Germinal center (tissue), 1 donor: ENCODE measurements around the gene FBXO38.
A peak's percentile ranks its signal among the peaks of the same experiment; 100 is the strongest.
"Not testable (repeated sequence)": the region's sequence is repeated elsewhere in the genome, so short reads cannot be mapped to it uniquely, and the experiment has no call there.

Source experiments
- DNase-seq: peaks from one replicate; pipeline ENCODE4 v3.0.0; 2012; ENCODE audit warnings: mixed read lengths, low spot score

Gene FBXO38

DNA sequence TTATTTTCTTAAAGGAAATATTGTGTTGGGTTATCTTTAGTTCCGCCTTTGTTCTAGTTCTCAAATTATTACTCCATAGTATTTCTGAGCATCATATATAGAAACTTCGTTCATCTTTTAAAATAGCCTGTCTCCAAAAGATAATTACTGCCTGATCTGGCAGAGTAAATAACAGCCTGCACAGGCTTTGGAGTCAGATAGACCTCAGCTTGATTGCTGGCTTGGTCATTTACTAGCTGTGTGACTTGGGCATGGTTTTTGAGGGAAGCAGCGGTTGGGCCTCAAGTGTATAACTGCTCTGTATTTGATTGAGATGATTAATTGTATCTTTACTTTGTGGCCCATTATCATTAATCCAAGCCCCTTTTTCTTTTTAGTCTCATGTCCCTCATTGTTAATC lies 50.1 kb downstream of the FBXO38 start:
- DNase-seq, result no peak

DNA sequence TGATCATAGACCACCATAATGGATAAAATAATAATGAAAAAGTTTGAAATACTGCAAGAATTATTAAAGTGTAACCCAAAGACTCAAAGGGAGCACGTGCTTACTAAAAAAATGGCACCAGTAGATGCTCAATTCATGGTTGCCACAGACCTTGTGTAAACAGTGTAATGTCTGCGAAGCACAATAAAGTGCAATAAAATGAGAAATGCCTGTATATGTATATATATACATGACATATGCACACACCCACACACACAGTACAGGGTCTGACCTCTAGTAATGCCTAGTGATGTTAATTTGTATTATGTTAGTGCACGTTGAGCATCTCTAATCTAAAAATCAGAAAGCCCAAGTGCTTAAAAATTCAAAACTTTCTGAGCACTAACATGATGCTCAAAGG lies 52.3 kb downstream of the FBXO38 start:
- no peak for DNase-seq

- no peak for DNase-seq
Observed at GRCh38 chr5:148437249-148437648, 53.5 kb downstream of the FBXO38 start.

- DNase-seq, result no peak
Observed at GRCh38 chr5:148438933-148439332, 55.2 kb downstream of the FBXO38 start.

GRCh38 chr5:148443241-148443640 lies 59.5 kb downstream of the FBXO38 start:
- no peak for DNase-seq

- DNase-seq, result peak; percentile 37
Observed at GRCh38 chr5:148443998-148444397, 60.2 kb downstream of the FBXO38 start.

- no peak for DNase-seq
Observed at GRCh38 chr5:148445578-148445977, 61.8 kb downstream of the FBXO38 start.

DNA sequence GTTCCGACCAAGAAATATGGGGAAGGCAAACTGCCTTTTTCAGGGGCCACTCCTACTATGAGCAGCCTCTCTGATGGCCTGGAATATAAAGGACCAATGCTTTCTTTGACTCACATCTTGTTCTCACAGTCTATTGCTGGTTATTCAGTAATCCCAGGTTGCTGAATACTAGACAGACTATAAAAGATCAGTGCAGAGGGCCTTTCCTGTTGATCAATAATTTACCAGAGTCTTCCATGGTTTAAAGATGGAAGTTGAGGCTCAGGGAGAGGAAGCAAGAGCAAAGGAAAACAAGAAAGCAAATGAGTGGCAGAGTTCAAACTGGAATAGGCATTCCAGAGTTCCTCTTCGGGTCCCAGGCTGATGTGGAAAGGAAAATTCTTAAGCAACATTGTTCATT lies 62.9 kb downstream of the FBXO38 start:
- no peak for DNase-seq

DNA sequence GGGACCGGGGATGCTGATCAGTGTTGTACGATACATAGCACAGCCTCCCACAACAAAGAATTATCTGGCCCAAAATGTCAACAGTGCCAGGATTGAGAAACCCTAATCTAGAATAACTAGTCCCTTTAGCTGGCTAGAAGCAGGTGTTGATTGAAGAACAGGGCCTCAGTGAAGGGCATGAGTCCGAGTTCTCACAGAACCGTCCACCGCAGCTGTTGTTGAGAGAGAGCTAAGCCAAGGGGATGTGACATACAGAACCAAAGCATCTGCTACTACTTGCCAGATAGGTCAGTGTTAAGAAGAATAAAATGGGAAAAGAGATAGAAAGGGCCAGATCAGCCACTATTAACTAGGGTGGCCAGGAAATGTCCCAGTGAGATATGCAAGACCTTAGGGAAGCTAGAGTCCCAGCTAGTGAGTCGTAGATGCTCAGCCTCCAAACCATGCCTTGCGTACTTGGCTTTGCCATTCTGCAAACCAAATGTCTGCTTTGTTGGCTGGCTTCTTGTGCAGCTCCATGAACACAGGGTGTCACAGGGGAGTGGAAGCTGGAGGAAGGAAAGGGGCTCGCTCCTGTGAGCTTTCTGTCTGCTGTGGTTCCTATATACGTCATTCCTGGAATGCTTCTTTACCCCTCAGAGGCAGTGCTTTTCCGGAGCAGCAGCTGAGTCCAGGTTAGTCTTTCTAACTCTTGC lies 68.9 kb downstream of the FBXO38 start:
- no peak for DNase-seq

GRCh38 chr5:148454576-148454975 lies 70.8 kb downstream of the FBXO38 start:
- DNase-seq, result no peak

GRCh38 chr5:148455185-148455584 lies 71.4 kb downstream of the FBXO38 start:
- DNase-seq, result no peak

DNA sequence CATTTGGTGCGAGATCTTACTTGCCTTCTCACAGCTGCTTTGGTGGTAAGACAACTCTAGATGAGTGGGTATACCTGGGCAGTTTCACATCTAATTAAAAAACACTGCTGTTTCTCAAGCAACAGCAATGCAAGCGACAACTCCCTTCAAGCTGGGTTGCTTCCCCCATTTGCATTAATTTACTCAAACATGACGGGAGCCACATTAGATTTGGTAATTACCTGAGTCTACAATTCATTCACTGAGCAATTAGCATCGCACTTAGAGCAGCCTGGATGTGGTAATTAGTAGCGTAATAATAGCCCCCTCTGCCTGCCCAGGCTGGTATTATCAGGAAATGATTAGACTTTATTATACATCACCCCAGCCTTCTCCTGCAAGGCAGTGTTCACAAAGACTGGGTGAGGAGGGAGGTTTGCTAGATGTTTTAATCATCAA lies 73.4 kb downstream of the FBXO38 start:
- DNase-seq, result peak; percentile 37

DNA sequence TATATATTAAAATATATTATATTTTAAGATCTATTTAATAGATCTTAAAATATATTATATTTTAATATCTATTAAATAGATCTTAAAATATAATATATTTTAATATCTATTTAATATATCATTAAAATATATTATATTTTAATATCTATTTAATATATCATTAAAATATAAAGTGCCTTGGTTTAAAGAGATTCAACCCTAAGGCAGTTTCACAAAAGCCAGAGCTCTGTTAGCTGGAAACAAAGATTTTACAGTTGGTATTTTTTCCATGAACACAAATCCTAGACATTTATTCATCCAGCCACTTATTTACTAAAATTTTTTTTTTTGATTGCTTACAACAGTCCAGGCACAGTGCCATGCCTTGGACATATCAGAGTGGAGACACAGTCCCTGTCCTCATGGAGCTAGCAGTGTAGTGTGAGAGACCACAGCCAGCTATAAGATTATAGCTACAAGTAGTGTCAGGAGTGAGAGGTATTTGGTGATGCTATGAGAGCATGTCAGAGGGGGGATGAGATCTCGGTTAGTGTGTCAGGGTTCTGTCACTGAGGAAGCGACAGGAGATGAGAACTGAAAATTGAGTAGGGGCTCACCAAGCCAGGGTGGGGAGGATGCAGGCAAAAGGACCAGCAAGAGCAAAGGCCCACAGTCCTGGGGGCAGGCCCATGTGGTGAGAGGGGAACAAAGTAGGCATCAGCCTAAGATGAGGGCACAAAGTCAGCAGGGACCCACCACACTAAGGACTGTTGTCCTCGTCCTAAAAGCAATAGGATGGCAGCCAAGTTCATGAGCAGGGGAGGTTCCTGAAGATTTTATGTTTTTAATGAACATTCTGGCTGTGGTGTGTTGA lies 74.5 kb downstream of the FBXO38 start:
- DNase-seq, result no peak

- DNase-seq, result no peak
Observed at GRCh38 chr5:148459669-148460068, 75.9 kb downstream of the FBXO38 start.

DNA sequence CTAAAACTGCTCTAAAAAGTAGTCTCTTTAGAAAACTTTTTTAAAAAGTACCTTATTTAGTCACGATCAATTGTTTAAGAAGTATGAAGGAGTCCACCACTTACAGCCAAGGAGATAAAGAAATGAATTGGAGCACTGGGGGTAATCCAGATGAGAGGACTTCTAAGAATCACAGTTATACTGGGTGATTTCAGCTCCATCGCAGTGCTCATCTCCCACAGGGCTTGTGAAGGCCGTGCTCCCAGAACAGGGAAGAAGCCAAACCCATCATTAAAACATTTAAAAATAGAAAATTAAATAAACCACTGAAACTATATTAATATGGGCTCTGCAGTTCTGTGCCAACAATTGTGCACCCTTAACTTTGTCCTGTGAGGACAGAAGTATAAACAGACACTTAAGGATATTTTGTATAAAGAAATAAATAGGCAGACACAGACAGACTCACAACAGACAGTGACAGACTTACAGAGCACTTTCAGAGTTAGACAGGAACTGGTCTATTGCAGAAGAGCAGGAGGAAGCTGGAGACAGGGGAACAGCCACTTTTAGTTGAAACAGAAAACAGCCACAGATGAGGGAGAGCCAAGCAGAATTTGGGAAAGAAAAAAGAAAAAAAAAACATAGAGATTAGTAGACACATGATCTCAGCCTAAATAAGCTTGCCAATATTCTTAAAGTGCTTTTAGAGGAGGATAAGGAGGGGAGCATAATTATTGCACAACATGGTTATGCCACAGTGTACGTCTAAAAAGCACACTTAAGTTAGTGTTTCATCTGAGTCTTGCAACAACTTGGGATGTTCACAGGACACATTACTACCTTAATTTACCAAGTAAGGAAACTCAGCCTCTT lies 81.8 kb downstream of the FBXO38 start:
- no peak for DNase-seq

GRCh38 chr5:148466236-148466580 lies 82.5 kb downstream of the FBXO38 start:
- DNase-seq, result no peak

DNA sequence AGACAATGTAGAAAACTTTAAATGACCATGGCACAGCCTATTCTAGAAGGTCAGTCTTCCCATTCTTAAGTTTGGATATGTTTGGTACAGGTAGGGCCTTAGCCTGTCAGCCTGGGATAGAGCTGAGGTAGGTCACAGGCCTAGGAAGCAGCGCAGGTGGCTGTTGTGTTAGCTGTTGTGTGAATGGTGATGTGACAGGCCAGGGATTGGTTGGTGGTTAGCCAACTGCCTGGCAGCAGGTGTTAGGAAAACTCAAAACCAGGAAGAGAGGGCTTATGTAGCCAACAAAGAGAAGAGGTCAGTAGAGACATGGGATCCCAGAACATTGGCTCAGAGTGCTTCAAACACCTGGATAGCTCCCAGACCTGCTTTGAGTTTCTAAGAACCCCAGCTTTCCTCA lies 84.2 kb downstream of the FBXO38 start:
- DNase-seq, result no peak

DNA sequence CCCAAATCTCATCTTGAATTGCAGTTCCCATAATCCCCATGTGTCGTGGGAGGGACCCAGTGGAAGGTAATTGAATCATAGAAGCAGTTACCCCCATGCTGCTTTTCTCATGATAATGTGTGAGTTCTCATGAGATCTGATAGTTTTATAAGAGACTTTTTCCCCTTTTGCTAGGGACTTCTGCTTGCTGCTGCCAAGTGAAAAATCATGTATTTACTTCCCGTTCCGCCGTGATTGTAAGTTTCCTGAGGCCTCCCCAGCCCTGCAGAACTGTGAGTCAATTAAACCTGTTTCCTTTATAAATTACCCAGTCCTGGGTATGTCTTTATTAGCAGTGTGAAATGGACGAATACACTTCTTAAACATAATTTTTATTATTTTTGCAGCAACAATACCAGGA lies 85.0 kb downstream of the FBXO38 start:
- DNase-seq, result not testable (repeated sequence)

GRCh38 chr5:148469501-148469935 lies 85.8 kb downstream of the FBXO38 start:
- no peak for DNase-seq

GRCh38 chr5:148471379-148471778 lies 87.6 kb downstream of the FBXO38 start:
- no peak for DNase-seq

DNA sequence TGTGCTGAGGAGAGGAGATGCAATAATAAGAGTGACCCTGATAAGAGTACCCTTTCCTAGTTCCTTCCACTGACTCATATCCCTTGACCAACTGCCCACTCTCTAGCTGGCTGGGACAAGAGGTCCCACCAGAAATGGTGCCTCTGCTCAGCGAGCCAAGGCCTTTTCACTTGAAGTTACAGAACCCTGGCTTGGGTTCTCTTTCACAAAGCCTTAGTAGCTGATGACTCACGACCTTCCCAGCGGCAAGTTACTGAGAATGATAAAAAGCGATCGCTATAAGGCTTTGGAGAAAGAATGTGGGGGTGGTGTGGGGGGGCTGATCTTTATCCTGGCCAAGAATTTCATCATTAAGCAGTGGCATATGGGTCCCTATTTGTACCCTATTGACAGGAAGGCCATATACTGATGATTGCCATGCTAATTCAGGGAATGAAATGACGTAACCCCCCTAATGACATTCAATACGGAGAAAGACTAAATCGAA lies 90.3 kb downstream of the FBXO38 start:
- DNase-seq, result no peak

DNA sequence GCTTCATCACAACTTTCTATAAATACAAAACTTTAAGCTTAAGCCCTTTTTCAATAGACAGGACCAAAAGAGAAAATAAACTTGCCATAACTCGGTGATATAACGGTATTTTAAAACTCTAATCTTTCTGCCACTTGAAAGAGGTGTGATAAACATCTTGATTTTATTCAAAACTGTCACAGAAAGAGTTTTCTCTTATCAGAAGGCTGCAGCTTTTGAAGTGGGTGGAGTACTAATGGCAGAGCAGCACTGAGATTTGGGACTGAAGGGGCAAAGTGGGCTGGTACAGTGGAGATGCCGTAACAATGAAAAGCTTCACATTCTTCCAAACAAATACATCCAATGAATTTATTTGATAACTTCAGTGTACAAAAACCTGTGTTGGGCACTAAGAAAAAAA lies 92.5 kb downstream of the FBXO38 start:
- no peak for DNase-seq
